ENCODE measurements around the gene RAD51C. TPM values are rescaled to one million over a fixed set of nuclear protein-coding genes. Genes with fewer than 3 reads are reported as not detected.
A peak's percentile ranks its signal among the peaks of the same experiment; 100 is the strongest.

Gene RAD51C
- total and polyA plus RNA-seq, 9 of the 15 experiments (the other 6 are each of a cell fraction or from before 2014, with no cell fraction given): 93.9 to 341 (median 135) TPM

DNA sequence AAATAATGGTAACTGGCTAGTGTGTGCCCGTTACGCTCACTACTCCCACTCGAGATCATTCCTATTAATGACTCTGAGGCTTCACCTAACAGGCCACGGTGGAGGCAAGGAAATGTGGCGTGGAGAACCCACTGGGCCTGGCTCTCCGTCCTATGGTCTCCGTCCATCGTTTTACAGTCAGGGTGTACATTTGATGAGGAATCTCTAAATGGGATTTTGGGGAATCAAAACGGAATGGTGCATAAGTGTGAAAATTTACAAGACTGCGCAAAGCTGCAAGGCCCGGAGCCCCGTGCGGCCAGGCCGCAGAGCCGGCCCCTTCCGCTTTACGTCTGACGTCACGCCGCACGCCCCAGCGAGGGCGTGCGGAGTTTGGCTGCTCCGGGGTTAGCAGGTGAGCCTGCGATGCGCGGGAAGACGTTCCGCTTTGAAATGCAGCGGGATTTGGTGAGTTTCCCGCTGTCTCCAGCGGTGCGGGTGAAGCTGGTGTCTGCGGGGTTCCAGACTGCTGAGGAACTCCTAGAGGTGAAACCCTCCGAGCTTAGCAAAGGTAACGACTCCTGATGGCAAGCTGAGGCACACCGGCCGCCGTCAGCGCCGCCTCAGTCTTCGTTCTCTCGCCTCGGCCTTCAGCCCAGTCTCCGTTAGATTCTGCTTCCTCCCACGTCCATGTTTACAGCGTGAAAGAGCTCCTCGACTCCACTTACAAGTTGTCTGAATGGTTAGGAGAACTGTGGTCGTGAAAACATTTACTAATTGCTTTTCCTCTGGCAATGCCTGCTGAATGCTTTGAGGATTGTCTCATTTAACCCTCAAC lies at the start of gene RAD51C (continued):
- TF ChIP-seq AFF4 (CRISPR knock-in tag; IDR thresholded peaks at IDR 0.05) (no peak), ZNF274 (IDR thresholded peaks at IDR 0.05; ENCODE audit: borderline replicate concordance, low read depth, low read length) (no peak), CREM (IDR thresholded peaks at IDR 0.05; ENCODE audit: low read depth) (peak; percentile 93), SMAD2 (IDR thresholded peaks at IDR 0.05; ENCODE audit: low read depth, low read length) (no peak), YY1 (IDR thresholded peaks at IDR 0.05; ENCODE audit: borderline replicate concordance in 1 of 3, control insufficient read depth in 1 of 3, extremely low read depth in 1 of 3, insufficient read depth in 3 of 3, insufficient read length in 1 of 3, insufficient replicate concordance in 2 of 3, low read depth in 1 of 3, low read length in 2 of 3) (peak in 2 of 3 experiments; percentile 33 to 64), HDAC3 (IDR thresholded peaks at IDR 0.05; ENCODE audit: borderline replicate concordance, partially characterized antibody) (peak; percentile 9), MECOM (CRISPR knock-in tag; IDR thresholded peaks at IDR 0.05) (0 out of 2 replicates have a peak, but pooled peaks have one; percentile 41), HEY1 (CRISPR knock-in tag; IDR thresholded peaks at IDR 0.05; ENCODE audit: borderline replicate concordance) (no peak), NFIX (CRISPR knock-in tag; IDR thresholded peaks at IDR 0.05; ENCODE audit: low read depth) (no peak), BDP1 (IDR thresholded peaks at IDR 0.05; ENCODE audit: insufficient read depth, insufficient read length) (no peak), MLX (CRISPR knock-in tag; conservative IDR thresholded peaks at IDR 0.05) (no peak), ZFP91 (CRISPR knock-in tag; IDR thresholded peaks at IDR 0.05) (no peak), STAG1 (CRISPR knock-in tag; IDR thresholded peaks at IDR 0.05; ENCODE audit: borderline replicate concordance) (no peak)
- TF ChIP-seq, protein P1, sequence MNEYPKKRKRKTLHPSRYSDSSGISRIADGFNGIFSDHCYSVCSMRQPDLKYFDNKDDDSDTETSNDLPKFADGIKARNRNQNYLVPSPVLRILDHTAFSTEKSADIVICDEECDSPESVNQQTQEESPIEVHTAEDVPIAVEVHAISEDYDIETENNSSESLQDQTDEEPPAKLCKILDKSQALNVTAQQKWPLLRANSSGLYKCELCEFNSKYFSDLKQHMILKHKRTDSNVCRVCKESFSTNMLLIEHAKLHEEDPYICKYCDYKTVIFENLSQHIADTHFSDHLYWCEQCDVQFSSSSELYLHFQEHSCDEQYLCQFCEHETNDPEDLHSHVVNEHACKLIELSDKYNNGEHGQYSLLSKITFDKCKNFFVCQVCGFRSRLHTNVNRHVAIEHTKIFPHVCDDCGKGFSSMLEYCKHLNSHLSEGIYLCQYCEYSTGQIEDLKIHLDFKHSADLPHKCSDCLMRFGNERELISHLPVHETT (CRISPR knock-in tag; conservative IDR thresholded peaks at IDR 0.05 in 1 of 2, IDR thresholded peaks at IDR 0.05 in 1 of 2): peak in 1 of 2 experiments; percentile 88; a peak in 2 of 4 replicates

Data from K562 (cell line).